GM18858 (cell line): ENCODE data around the gene KYAT1.
"Not testable (repeated sequence)": the region's sequence is repeated elsewhere in the genome, so short reads cannot be mapped to it uniquely, and the experiment has no call there.

Experiments
- ATAC-seq: cut with Tn5 transposase; IDR thresholded peaks from one replicate; pipeline ENCODE4 v1.9.1; 2021; ENCODE audit not compliant: unreplicated experiment

Gene KYAT1

DNA sequence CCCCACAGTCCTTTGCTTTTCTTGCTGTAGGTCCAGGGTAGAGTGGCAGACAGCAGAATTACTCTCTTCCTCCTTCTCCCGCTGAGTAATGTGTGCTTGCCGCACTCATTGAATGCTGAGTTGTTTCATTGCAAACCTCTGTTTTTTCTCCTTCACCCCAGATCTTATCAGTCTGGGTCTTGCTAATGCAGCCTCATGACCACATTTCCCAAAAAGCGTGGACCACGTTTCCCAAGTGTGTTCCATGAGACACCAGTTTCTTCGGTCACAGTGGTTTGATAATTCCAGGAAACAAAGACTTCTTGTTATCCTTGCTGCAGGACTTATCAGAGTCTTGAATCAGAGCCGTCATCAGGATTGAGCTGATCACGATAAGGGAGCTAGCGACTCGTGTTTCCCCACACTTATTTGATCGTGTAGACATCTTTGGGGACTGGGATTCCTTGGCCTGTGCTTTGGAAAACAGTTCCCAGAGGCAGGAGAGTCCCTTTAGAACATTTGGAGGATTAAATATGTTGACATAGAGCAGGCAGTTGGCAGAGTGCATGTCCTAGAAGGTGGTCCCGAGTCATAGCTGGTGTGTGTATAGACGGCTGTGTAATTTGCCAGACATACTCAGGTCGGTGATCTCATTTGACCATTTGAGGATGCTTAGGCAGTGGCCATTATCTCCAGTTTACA is 4.6 kb upstream of the KYAT1 start:
- no peak for ATAC-seq

DNA sequence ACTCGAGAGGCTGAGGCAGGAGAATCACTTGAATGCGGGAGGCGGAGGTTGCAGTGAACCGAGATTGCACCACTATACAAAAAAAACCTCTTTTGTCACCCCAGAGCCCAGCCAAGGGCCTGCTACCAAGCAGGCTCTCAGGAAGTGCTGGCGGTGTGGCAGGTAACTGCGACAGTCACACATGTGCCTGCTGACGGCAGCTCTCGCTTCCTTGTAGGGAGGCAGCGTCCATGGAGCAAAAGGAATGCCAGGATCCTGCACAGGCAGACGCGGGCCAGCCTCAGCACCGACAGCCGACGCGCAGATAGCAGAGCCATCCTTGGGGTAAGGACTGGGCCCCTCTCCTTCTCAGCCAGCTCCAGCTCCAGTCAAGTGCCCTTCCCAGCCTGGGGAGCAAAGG is 4.0 kb upstream of the KYAT1 start:
- no peak for ATAC-seq

DNA sequence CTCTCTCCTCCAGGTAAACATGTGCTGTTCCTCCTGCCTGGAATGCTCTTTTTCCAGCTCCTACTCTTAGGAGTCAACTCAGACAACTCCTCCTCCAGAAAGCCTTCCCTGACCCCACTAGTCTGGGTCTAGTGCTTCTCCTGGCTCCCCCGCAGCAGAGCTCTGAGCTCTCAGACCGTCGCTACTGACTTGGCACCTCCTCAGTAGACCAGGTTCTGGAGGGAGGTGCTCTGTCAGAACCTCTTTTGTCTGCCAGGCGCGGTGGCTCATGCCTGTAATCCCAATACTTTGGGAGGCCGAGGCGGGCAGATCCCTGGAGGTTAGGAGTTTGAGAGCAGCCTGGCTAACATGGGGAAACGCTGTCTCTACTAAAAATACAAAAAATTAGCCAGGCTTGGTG is 3.6 kb upstream of the KYAT1 start:
- ATAC-seq: no peak

DNA sequence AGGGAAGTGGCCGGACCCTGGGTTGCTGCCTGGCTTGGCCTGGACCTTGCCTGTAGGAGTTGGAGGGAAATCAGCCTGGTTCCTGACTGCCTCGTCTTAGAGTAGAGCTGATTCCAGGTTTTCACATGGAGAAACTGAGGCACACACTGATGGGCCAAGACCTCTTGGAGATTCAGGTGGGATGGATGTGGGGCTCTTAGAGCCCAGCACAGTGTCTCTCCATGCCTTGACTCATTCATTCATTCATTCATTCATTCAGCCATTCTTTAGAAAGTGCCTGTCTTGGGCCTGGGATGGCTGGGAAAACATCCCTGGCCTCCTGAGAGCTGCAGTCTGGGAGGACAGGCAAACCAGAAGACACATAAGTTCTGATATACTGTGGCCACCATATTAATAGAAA is 2.4 kb upstream of the KYAT1 start:
- no peak for ATAC-seq

DNA sequence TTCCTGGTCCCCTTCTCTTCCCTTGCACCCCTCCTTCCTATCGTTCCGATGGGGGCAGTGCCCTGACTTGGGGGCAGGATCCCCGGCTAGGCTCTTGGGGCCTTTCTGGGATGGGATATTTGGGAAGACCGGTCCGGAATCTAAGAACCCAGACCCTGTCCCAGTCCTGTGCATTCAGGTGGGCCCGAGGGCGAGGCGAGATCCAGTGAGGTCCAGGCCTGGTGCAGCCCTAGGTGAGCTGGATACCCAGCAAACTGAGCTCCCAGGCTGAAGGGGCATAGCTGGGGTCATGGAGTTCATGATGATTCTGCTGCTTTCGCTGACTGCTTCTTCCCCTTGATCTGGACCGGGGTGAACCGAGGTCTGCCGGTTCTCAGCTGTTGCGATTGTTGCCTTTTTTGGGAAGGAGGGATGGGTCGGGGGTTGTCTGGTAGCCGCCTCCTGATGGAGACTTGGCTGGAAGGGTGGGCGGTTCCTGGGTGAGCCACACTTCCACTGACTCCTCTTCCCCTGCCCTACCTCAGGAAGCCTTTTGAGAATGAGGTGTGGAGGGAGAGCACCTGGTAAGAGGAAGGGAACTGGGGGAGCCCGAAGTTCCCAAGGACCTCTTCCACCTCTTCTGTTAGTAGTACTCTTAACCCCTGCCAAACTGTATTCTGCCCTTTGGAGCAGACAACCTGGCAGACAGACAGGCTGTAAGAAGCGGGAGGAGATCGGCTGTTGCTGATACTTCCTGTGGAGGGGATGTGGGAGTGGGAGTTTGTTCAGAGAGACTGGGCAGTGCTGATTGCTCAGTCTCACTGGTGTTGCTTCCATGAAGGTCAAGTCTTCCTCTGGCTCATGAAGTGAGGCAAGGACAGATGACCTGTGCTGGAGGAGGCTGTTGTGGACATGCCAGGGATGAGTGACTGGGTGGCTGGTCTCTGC is 1.2 kb upstream of the KYAT1 start:
- no peak for ATAC-seq

DNA sequence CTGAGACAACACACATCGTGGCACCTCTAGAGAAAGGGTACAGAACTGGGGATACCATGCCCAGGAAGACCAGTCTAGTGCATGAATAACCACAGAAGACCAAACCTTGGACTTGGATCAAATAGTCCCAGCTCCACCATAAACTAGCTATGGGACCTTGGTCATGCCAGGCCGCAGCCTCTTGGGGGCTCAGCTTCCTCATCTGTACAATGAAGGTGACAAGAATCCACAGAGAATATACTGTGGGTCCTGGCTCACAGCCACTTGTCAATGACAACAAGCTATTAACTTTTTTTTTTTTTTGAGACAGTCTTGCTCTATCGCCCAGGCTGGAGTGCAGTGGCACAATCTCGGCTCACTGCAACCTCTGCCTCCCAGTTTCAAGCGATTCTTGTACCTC is 3.9 kb downstream of the KYAT1 start:
- no peak for ATAC-seq

DNA sequence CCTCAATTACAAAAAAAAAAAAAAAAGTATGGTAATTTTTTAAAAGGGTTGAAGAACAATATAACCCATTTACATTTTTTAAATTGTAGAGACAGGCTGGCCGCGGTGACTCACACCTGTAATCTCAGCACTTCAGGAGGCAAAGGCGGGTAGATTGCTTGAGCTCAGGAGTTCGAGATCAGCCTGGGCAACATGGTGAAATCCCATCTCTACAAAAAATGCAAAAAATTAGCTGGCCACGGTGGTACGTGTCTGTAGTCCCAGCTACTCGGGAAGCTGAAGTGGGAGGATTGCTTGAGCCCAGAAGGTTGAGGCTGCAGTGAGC is 10.8 kb downstream of the KYAT1 start:
- ATAC-seq: not testable (repeated sequence)

DNA sequence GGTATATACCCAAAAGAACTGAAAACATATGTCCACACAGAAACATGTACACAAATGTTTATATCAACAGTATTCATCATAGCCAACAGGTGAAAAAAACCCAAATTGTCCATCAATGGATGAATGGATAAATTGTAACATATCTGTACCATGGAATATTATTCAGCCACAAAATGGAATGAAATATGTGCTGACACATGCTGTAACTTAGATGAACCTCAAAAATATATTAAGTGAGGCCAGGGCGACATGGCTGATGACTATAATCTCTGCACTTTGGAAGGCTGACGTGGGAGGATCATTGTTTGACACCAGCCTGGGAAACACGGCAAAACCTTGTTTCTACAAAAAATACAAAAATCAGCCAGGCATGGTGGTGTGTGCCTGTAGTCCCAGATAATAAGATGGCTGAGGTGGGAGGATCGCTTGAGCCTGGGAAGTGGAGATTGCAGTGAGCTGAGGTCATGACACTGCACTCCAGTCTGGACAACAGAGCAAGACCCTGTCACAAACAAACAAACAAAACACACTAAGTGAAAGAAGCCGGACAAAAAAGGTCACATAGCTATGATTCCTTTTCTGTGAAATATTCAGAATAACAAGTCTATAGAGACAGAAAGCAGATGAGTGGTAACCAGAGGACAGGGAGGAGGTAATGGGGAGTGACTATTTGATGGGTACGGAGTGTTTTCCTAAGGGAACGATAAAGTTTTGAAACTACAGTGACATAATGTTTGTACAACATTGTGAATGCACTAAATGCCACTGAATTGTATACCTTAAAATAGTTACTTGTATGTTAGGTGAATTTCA is 11.4 kb downstream of the KYAT1 start:
- ATAC-seq: no peak

DNA sequence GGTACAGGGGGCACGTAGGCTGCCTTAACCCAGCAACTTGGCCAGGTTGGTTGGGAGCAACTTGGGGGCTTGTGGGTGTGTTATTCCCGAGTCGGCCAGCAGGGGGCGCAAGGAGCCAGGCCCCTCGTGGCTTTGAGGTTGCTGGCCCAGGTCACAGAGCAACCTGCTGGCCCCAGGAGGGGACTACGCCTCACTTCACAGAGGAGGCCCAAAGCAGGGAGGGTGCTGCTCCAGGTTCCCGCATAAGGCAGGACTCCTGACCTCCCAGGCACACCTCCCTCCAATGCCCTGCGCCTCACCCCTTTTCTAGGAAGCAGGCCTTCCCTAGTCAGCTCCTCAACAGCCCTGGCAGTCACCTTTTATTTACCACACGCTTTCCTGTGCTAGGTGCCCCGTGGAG is 18.1 kb downstream of the KYAT1 start:
- no peak for ATAC-seq

DNA sequence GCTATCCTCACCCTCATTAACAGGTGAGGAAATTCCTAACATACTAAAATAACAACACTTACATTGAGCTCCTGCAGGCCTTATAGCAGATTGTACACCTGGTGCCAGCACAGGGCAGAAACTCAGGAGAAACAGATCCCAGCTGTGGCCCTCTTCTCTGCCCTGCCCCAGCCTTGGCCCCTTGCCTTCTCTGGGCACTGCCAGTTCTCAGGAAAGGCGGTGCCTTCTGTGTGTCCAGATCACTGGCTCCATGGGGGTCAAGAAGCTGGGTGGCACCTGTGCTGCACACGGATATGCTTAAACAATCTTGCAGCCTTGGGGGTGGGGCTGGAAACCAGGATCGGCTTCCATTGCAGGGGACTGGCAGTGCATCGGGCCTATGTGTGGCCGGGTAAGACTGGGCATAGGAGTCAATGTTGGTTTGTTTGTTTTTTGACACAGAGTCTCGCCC is 19.3 kb downstream of the KYAT1 start:
- ATAC-seq: no peak

DNA sequence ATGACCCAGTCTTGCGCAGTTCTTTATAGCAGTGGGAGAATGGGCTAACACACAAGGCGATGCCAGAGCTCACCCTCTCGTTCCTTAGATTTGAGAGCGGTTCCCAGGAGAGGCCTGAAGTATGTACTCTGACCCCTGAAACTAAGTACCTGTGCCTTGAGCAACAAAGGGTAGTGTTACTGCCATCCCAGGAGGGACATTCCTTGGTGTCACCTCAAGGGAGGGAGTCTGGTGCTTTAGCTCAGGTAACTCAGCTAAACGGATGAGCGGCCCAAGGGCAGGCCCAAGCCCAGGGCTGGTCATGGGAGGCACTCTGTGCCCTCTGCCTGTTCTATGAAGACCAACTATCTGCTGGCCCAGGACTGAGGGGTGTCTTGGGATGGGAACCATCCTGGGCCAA is 20.2 kb downstream of the KYAT1 start:
- no peak for ATAC-seq

DNA sequence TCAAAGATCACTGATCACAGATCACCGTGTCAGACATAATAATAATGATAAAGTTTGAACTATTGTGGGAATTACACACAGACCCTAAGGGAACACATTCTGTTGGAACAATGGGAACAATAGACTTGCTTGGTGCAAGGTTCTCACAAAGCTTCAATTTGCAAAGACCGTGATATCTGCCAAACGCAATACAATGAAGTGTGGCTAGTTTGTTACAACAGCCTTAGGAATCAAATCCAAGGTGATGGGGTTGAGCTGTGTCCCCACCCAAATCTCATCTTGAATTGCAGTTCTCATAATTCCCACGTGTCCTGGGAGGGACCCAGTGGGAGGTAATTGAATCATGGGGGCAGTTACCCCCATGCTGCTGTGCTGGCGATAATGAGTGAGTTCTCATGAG is 20.8 kb downstream of the KYAT1 start:
- ATAC-seq: no peak

DNA sequence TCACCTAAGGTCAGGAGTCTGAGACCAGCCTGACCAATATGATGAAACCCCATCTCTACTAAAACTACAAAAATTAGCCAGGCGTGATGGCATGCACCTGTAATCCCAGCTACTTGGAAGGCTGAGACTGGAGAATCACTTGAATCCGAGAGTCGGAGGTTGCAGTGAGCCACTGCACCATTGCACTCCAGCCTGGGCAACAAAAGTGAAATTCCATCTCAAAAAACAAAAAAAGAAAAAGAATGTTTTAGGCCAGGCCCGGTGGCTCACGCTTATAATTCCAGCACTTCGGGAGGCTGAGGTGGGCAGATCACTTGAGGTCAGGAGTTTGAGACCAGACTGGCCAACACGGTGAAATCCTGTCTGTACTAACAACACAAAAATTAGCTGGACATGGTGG is 23.3 kb downstream of the KYAT1 start:
- ATAC-seq: not testable (repeated sequence)

DNA sequence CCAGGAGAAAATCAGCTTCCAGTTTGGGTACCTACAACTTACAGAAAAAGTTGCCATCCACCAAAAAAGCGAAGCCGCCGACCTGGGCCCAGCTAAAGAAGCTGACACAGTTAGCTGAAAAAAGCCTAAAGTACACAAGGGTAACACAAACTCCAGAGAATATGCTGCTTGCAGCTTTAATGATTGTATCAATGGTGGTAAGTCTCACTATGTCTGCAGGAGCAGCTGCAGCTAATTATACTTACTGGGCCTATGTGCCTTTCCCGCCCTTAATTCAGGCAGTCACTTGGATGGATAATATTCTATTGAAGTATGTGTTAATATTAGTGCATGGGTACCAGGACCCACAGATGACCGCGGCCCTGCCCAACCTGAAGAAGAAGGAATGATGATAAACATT is 27.3 kb downstream of the KYAT1 start:
- ATAC-seq: not testable (repeated sequence)

DNA sequence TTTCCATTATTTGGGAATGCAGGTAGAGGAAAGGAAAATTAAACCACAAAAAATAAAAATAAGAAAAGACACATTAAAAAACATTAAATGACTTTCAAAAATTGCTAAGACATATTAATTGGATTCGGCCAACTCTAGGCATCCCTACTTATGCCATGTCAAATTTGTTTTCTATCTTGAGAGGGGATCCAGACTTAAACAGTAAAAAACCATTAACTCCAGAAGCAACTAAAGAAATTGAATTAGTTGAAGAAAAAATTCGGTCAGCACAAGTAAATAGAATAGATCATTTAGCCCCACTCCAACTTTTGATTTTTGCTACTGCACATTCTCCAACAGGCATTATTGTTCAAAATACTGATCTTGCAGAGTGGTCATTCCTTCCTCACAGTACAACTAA is 29.1 kb downstream of the KYAT1 start:
- ATAC-seq: not testable (repeated sequence)

DNA sequence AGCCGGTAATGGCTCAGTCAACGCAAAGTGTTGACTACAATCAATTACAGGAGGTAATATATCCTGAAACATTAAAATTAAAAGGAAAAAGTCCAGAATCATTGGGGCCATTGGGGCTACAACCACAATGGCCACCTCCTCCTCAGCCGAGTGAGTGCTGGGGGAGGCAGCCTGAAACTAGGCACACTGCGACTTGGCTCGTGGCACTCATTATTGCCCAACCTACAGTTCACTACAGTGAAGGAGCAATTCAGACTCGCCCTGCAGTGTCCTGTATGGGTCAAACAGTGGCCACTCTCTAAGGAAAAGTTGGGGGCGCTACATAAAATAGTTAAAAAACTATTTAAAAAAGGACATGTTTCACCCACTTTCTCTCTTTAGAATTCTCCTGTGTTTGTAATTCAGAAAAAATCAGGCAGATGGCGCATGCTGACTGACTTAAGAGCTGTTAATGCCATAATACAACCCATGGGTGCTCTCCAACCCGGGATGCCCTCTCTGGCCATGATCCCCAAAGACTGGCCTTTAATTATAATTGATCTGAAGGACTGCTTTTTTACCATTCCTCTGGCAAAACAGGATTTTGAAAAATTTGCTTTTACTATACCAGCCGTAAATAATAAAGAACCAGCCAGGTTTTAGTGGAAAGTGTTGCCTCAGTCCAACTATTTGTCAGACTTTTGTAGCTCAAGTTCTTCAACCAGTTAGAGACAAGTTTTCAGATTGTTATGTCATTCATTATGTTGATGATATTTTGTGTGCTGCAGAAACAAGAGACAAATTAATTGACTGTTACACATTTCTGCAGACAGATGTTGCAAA is 29.8 kb downstream of the KYAT1 start:
- not testable (repeated sequence) for ATAC-seq

DNA sequence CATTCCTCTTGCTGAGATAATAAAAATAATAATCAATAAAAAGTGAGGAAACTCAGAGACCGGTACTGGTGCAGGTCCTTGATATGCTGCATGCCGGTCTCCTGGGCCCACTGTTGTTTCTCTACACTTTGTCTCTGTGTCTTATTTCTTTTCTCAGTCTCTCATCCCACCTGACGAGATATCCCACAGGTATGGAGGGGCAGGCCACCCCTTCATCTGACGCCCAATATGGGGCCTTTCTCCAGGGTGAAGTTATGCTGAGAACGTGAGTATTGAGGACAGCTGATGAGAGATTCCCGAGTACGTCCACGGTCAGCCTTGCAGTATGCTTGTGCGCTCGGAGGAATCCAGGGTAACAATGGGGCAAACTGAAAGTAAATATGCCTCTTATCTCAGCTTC is 30.7 kb downstream of the KYAT1 start:
- not testable (repeated sequence) for ATAC-seq

DNA sequence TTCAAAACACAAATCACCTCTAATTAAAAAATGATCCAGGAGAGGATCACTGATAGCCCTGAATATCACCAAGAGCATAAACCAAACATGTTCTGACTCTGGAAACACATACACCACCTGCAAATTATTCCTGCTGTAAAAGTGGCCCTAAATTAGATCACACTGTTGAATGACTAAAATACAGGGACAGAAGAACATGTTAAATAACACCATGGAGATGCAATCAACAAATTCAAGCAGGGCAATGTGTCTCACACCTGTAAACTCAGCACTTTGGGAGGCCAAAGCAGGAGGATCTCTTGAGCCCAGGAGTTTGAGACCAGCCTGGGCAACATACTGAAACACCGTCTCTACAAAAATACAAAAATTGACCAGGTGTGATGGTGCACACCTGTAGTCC is 33.9 kb downstream of the KYAT1 start:
- ATAC-seq: no peak

DNA sequence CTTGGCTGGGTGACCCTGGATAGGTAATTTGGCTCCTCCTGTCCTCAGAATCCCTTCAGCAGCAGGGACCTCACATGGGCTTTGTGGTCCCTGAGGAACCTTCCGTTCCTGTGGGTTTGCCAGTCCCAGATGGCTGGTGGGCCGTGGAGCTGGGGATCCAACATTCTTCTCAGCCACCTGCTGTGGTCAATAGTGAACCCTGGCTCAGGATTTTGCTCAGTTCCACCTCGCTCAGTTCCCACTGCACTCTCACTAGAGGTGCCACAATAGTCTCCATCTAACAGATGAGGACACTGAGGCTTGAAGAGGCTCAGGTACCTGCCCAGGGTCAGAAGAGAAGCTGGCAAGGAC is 35.1 kb downstream of the KYAT1 start:
- ATAC-seq: no peak

DNA sequence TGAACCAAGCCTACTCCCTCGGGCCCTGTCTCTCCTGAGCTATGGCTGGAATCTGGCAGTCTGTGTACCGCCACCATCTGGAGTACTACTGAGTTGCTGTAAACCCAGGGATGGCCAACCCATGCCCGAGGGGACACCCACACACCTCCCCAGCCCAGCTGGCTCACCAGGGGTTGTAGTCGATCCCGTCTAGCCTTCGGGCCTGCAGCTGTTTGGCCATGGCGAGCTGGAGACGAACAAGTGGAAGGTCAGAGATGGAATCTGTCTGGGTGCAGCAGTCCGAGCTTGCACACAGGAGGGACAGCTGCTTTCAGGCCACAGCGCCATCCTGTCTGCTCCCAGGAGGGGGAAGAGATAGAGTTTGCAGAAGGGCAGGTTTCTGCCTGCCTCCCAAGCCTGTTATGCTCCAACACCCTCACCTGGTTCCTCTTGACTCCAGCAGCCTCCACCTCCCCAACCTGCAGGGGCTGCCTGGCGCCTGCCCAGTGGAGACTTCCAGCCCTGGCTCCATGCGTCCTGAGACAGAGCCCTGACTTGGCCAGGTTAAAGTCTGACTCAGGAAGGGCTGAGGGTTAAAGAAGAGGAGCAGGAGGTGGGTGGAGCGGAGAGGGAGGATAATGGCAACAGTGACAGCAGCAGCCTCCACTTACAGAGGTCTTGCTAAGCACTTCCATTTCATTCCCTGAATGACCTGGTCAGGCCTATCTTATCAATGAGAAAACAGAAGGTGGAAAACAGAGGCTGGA is 36.4 kb downstream of the KYAT1 start:
- no peak for ATAC-seq
